SU-DHL-6 (cell line): ENCODE measurements around the gene GPBP1L1.

ENCODE experiments used
- EZH2phosphoT487 ChIP-seq: fragments of 200-600 bp; sonication (generic), shearing (Covaris generic); conservative IDR thresholded peaks from 2 replicates; pipeline ENCODE4 v1.6.1; 2018; ENCODE audit warnings: mild to moderate bottlenecking, antibody characterized with exemption, low read length, moderate library complexity, mixed read lengths
- TF ChIP-seq, protein P1 (sequence below): fragments of 200-600 bp; sonication (generic); IDR thresholded peaks from one replicate; pipeline ENCODE4 v1.5.1; 2017; ENCODE audit warnings: antibody characterized with exemption, mild to moderate bottlenecking, low read length, moderate library complexity; ENCODE audit not compliant: insufficient read depth, poor library complexity, severe bottlenecking

DNA sequence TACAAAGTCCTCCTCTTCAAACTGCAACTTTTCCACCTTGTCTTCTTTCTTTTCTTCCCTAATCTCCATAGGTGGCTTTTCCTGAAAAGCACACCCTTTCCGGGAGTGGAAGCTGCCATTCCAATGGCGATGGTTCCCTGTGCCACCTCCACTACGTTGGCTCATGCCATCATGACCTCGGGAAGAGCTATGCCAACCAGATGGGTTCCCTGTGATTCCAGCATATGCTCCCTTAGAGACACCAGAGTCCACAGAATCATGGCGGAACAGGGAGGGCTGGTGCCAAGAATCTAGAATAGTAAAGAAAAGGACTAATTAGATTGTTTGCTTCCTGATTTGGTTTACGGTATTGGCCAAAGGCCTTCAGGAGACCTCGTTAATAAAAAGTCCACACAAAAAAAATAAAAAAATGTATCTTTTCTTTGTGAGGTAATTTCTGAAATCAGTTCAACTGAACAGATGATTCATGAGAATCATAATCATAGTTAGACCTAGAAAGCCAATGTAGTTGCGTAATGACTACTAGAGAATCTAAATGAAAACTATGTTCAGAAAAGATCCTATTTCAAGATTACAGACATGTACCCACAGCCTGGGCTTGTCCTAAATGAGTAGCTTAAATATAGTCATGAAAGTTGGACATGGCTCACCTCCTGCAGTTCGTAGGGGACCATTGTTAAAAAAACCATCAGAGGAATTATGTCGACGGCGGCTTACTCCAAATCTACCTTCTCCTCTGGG, 31.6 kb downstream of the GPBP1L1 start:
- TF ChIP-seq, protein P1, sequence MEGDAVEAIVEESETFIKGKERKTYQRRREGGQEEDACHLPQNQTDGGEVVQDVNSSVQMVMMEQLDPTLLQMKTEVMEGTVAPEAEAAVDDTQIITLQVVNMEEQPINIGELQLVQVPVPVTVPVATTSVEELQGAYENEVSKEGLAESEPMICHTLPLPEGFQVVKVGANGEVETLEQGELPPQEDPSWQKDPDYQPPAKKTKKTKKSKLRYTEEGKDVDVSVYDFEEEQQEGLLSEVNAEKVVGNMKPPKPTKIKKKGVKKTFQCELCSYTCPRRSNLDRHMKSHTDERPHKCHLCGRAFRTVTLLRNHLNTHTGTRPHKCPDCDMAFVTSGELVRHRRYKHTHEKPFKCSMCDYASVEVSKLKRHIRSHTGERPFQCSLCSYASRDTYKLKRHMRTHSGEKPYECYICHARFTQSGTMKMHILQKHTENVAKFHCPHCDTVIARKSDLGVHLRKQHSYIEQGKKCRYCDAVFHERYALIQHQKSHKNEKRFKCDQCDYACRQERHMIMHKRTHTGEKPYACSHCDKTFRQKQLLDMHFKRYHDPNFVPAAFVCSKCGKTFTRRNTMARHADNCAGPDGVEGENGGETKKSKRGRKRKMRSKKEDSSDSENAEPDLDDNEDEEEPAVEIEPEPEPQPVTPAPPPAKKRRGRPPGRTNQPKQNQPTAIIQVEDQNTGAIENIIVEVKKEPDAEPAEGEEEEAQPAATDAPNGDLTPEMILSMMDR = no peak
- TF ChIP-seq EZH2phosphoT487 = no peak
